Stimulated activated CD4-positive, alpha-beta T cell treated with anti-CD3 and anti-CD28 coated beads, Interleukin-1b, Interleukin-23, amount 100 ng/mL, for 48 hours (primary cell): ENCODE data around the gene MIGA1.
"Not testable (repeated sequence)": the region's sequence is repeated elsewhere in the genome, so short reads cannot be mapped to it uniquely, and the experiment has no call there.

ENCODE experiments used
- DNase-seq: peaks from one replicate; pipeline ENCODE4 v3.0.0-alpha.2; 2020

Gene MIGA1

GRCh38 chr1:77858725-77859124 lies 79.3 kb downstream of the MIGA1 start:
- DNase-seq = no peak

GRCh38 chr1:77859248-77859647 lies 79.8 kb downstream of the MIGA1 start:
- DNase-seq = no peak

- no peak for DNase-seq
Observed at GRCh38 chr1:77866296-77866695, 86.8 kb downstream of the MIGA1 start.

GRCh38 chr1:77872645-77873044 lies 93.2 kb downstream of the MIGA1 start:
- DNase-seq = no peak

GRCh38 chr1:77873461-77873860 lies 94.0 kb downstream of the MIGA1 start:
- DNase-seq = no peak

- DNase-seq = no peak
Observed at GRCh38 chr1:77874804-77875445, 95.5 kb downstream of the MIGA1 start.

GRCh38 chr1:77876884-77877283 lies 97.4 kb downstream of the MIGA1 start:
- no peak for DNase-seq

- DNase-seq = no peak
Observed at GRCh38 chr1:77881061-77881460, 101.6 kb downstream of the MIGA1 start.

GRCh38 chr1:77882411-77882810 lies 103.0 kb downstream of the MIGA1 start:
- DNase-seq = no peak

- DNase-seq = no peak
Observed at GRCh38 chr1:77888081-77888780, 108.8 kb downstream of the MIGA1 start, which contains the start of gene NEXN. NEXN (plus strand) TSS chr1:77888624; CDS start chr1:77916107, 27,483 bp downstream.

- peak; percentile 5 for DNase-seq
Observed at GRCh38 chr1:77888781-77889642, 109.6 kb downstream of the MIGA1 start.

GRCh38 chr1:77889671-77890070 lies 110.2 kb downstream of the MIGA1 start:
- no peak for DNase-seq

GRCh38 chr1:77891200-77891599 lies 111.8 kb downstream of the MIGA1 start:
- DNase-seq = no peak

- DNase-seq = no peak
Observed at GRCh38 chr1:77899647-77900320, 120.3 kb downstream of the MIGA1 start.

GRCh38 chr1:77900687-77901293 lies 121.3 kb downstream of the MIGA1 start:
- no peak for DNase-seq

GRCh38 chr1:77905603-77906002 lies 126.2 kb downstream of the MIGA1 start:
- no peak for DNase-seq

- no peak for DNase-seq
Observed at GRCh38 chr1:77906019-77906545, 126.6 kb downstream of the MIGA1 start.

- no peak for DNase-seq
Observed at GRCh38 chr1:77906624-77907023, 127.2 kb downstream of the MIGA1 start.

- DNase-seq = no peak
Observed at GRCh38 chr1:77910116-77910515, 130.7 kb downstream of the MIGA1 start.

GRCh38 chr1:77918918-77919317 lies 139.5 kb downstream of the MIGA1 start:
- DNase-seq = not testable (repeated sequence)

GRCh38 chr1:77925518-77925917 lies 146.1 kb downstream of the MIGA1 start:
- DNase-seq = no peak

GRCh38 chr1:77925956-77926355 lies 146.5 kb downstream of the MIGA1 start:
- no peak for DNase-seq
